Measurements from ENCODE around the gene EPHA8. TPM values are rescaled to one million over a fixed set of nuclear protein-coding genes. Genes with fewer than 3 reads are reported as not detected.

Gene EPHA8
- total and polyA plus RNA-seq, 2 of the 13 experiments (the other 11 are each of a cell fraction or from before 2014, with no cell fraction given), result not detected

DNA sequence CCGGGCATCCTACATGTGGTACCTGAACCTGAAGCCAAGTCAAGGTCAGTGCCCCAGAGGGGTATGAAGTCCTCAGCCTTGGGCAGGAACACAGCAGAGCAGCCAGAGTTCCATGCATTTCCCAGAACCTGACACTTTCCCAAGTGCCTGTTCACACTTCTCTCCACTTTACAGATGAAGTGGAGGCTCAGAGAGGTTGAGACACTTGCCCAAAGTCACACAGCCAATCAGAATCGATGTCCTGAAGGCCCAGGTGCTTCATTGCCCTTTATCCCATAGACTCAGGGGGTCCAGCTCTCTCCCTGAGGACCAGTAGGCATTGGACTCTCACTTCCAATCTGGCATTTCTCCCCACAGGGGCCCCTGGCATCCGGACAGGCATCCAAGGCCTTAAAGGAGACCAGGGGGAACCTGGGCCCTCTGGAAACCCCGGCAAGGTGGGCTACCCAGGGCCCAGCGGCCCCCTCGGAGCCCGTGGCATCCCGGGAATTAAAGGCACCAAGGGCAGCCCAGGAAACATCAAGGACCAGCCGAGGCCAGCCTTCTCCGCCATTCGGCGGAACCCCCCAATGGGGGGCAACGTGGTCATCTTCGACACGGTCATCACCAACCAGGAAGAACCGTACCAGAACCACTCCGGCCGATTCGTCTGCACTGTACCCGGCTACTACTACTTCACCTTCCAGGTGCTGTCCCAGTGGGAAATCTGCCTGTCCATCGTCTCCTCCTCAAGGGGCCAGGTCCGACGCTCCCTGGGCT is 75.4 kb downstream of the EPHA8 start:
- BruUV-seq (replicated peaks), result no TSS peak
- no peaks in the 10 kb centered on the region for H3K9me3 ChIP-seq (ENCODE audit: low read length)
- ATAC-seq (no peak), FAIRE-seq (no peak), DNase-seq (ENCODE audit: low spot score) (no peak)
- peaks cover 3% of the 10 kb centered on the region; the same call in 1 of the 2 replicates for H4K20me1 ChIP-seq (ENCODE audit: insufficient read depth, low read length)
- H3K4me2 ChIP-seq (ENCODE audit: low read depth, low read length), result no peak overlapping the region
- TF ChIP-seq ZNF20 (CRISPR knock-in tag; IDR thresholded peaks at IDR 0.05) (no peak), ZNF768 (CRISPR knock-in tag; IDR thresholded peaks at IDR 0.05) (peak; percentile 95)
- H3K27ac ChIP-seq (ENCODE audit: extremely low read length, insufficient read depth, low read length), result no peak overlapping the region
- no peak overlapping the region for H3K9ac ChIP-seq (ENCODE audit: insufficient read depth, low read depth, low read length)
- H3K79me2 ChIP-seq (ENCODE audit: insufficient read depth, low read length), result no peaks in the 10 kb centered on the region
- H3K27me3 ChIP-seq (ENCODE audit: control insufficient read depth in 1 of 2, insufficient read depth in 2 of 2, low read length in 2 of 2), result peaks cover 4 to 24% of the 10 kb centered on the region in 2 experiments; a peak in 3 of 5 replicates
- in situ Hi-C loops (cut with HindIII; ENCODE audit: extremely low pct_ligation_motif_present, low pct_unique_long_range_greater_than_20kb) (no loop called here), intact Hi-C loops (cut with micrococcal nuclease; ENCODE audit: unreplicated experiment) (no loop called here)
- POLR2A ChIA-PET, result no interaction called here
- 43% methylated on average over 5 of the region's 23 CpGs for WGBS (ENCODE audit: low lambda C conversion rate)
- no peak overlapping the region for H3K4me3 ChIP-seq (replicated peaks in 1 of 3; ENCODE audit: insufficient read depth in 1 of 3, low read depth in 2 of 3, low read length in 3 of 3)
- H3K36me3 ChIP-seq (replicated peaks in 1 of 2; ENCODE audit: control insufficient read depth in 1 of 2, insufficient read depth in 2 of 2, low read length in 2 of 2), result no peaks in the 10 kb centered on the region
- CTCF ChIA-PET (ENCODE audit: low intra/inter-chr PET ratio, low total read pairs), result interaction anchor here (1.2 kb wide), 1 partner anchor 219 kb away, joined by 3 read pairs; no protein-coding TSS in a partner anchor
- H3K4me1 ChIP-seq (ENCODE audit: insufficient read depth, low read length), result no peaks in the 10 kb centered on the region
- H2AFZ ChIP-seq (ENCODE audit: low read length), result no peak overlapping the region

DNA sequence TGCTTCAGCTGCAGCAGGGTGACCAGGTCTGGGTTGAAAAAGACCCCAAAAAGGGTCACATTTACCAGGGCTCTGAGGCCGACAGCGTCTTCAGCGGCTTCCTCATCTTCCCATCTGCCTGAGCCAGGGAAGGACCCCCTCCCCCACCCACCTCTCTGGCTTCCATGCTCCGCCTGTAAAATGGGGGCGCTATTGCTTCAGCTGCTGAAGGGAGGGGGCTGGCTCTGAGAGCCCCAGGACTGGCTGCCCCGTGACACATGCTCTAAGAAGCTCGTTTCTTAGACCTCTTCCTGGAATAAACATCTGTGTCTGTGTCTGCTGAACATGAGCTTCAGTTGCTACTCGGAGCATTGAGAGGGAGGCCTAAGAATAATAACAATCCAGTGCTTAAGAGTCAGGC is 76.0 kb downstream of the EPHA8 start:
- 20% methylated on average over 2 of the region's 8 CpGs for WGBS (ENCODE audit: low lambda C conversion rate)

More for the DNA sequence above, 76.0 kb downstream of the EPHA8 start:
- Histone ChIP-seq H3K4me1 (ENCODE audit: insufficient read depth, low read length) (no peaks in the 10 kb centered on the region), H3K27me3 (ENCODE audit: control insufficient read depth in 1 of 2, insufficient read depth in 2 of 2, low read length in 2 of 2) (peaks cover 4 to 19% of the 10 kb centered on the region in 2 experiments; a peak in 3 of 5 replicates), H2AFZ (ENCODE audit: low read length) (no peak overlapping the region), H3K27ac (ENCODE audit: extremely low read length, insufficient read depth, low read length) (no peak overlapping the region), H4K20me1 (ENCODE audit: insufficient read depth, low read length) (peaks cover 3% of the 10 kb centered on the region; the same call in 1 of the 2 replicates), H3K4me3 (replicated peaks in 1 of 3; ENCODE audit: insufficient read depth in 1 of 3, low read depth in 2 of 3, low read length in 3 of 3) (no peak overlapping the region), H3K9me3 (ENCODE audit: low read length) (no peaks in the 10 kb centered on the region), H3K9ac (ENCODE audit: insufficient read depth, low read depth, low read length) (no peak overlapping the region), H3K79me2 (ENCODE audit: insufficient read depth, low read length) (no peaks in the 10 kb centered on the region), H3K4me2 (ENCODE audit: low read depth, low read length) (no peak overlapping the region), H3K36me3 (replicated peaks in 1 of 2; ENCODE audit: control insufficient read depth in 1 of 2, insufficient read depth in 2 of 2, low read length in 2 of 2) (no peaks in the 10 kb centered on the region)
- ATAC-seq (no peak), FAIRE-seq (no peak), DNase-seq (ENCODE audit: low spot score) (no peak)
- intact Hi-C loops (cut with micrococcal nuclease; ENCODE audit: unreplicated experiment), result no loop called here
- TF ChIP-seq, protein P1, sequence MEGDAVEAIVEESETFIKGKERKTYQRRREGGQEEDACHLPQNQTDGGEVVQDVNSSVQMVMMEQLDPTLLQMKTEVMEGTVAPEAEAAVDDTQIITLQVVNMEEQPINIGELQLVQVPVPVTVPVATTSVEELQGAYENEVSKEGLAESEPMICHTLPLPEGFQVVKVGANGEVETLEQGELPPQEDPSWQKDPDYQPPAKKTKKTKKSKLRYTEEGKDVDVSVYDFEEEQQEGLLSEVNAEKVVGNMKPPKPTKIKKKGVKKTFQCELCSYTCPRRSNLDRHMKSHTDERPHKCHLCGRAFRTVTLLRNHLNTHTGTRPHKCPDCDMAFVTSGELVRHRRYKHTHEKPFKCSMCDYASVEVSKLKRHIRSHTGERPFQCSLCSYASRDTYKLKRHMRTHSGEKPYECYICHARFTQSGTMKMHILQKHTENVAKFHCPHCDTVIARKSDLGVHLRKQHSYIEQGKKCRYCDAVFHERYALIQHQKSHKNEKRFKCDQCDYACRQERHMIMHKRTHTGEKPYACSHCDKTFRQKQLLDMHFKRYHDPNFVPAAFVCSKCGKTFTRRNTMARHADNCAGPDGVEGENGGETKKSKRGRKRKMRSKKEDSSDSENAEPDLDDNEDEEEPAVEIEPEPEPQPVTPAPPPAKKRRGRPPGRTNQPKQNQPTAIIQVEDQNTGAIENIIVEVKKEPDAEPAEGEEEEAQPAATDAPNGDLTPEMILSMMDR (CRISPR knock-in tag; IDR thresholded peaks at IDR 0.05), result peak; percentile 15; the same call in 1 of the 2 replicates
- TF ChIP-seq, protein P2, sequence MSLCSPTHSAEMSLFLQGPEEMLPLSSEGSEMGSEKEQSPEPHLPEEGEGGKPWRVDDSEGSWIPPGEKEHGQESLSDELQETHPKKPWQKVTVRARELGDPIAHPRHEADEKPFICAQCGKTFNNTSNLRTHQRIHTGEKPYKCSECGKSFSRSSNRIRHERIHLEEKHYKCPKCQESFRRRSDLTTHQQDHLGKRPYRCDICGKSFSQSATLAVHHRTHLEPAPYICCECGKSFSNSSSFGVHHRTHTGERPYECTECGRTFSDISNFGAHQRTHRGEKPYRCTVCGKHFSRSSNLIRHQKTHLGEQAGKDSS (CRISPR knock-in tag; IDR thresholded peaks at IDR 0.05; ENCODE audit: borderline replicate concordance, low read depth), result no peak
- TF ChIP-seq KDM2A (CRISPR knock-in tag; IDR thresholded peaks at IDR 0.05; ENCODE audit: borderline replicate concordance, low read depth) (no peak), ZNF44 (CRISPR knock-in tag; IDR thresholded peaks at IDR 0.05) (no peak), KDM5A (IDR thresholded peaks at IDR 0.05; ENCODE audit: borderline replicate concordance, low read length) (no peak)
- TF ChIP-seq, protein P3, sequence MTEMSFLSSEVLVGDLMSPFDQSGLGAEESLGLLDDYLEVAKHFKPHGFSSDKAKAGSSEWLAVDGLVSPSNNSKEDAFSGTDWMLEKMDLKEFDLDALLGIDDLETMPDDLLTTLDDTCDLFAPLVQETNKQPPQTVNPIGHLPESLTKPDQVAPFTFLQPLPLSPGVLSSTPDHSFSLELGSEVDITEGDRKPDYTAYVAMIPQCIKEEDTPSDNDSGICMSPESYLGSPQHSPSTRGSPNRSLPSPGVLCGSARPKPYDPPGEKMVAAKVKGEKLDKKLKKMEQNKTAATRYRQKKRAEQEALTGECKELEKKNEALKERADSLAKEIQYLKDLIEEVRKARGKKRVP (CRISPR knock-in tag; IDR thresholded peaks at IDR 0.05), result no peak
- no TSS peak for BruUV-seq (replicated peaks)
- POLR2A ChIA-PET, result no interaction called here
- in situ Hi-C loops (cut with HindIII; ENCODE audit: extremely low pct_ligation_motif_present, low pct_unique_long_range_greater_than_20kb), result no loop called here
- CTCF ChIA-PET (ENCODE audit: low intra/inter-chr PET ratio, low total read pairs), result interaction anchor here (1.2 kb wide), 1 partner anchor 219 kb away, joined by 3 read pairs; no protein-coding TSS in a partner anchor
